ENCODE results near the gene JUND. TPM values are rescaled to one million over a fixed set of nuclear protein-coding genes. Genes with fewer than 3 reads are reported as not detected.

The JUND gene
- total and polyA plus RNA-seq, 9 donors = 75.1 to 178 (median 137) TPM

- H3K27me3 ChIP-seq (ENCODE audit: control insufficient read depth, insufficient read depth, low read length) = peaks cover 11% of the 10 kb centered on the region
- H3K4me3 ChIP-seq (ENCODE audit: low read length) = no peak overlapping the region
- DNase-seq = no peak
- no peak overlapping the region for H3K27ac ChIP-seq (ENCODE audit: low read length)
- 91% methylated on average over 3 of the region's 5 CpGs for WGBS (ENCODE audit: insufficient coverage)
- H3K36me3 ChIP-seq (ENCODE audit: control insufficient read depth, insufficient read depth, low read length) = no peaks in the 10 kb centered on the region
- H3K9me3 ChIP-seq (replicated peaks; ENCODE audit: control insufficient read depth, low read depth, low read length) = peaks cover 7% of the 10 kb centered on the region
- H3K4me1 ChIP-seq (ENCODE audit: control insufficient read depth, insufficient read depth, low read length) = no peaks in the 10 kb centered on the region
Measured at GRCh38 chr19:18249834-18250233, 31.6 kb downstream of the JUND start.

GRCh38 chr19:18245297-18245696 is 36.1 kb downstream of the JUND start:
- H3K27ac ChIP-seq (ENCODE audit: low read length) = no peak overlapping the region
- H3K9me3 ChIP-seq (replicated peaks; ENCODE audit: control insufficient read depth, low read depth, low read length) = peaks cover 5% of the 10 kb centered on the region
- H3K27me3 ChIP-seq (ENCODE audit: control insufficient read depth, insufficient read depth, low read length) = peaks cover 6% of the 10 kb centered on the region
- no peak for DNase-seq
- no peak overlapping the region for H3K4me3 ChIP-seq (ENCODE audit: low read length)
- whole genome bisulfite sequencing (ENCODE audit: insufficient coverage) = 70% methylated on average over 7 of the region's 7 CpGs
- no peaks in the 10 kb centered on the region for H3K36me3 ChIP-seq (ENCODE audit: control insufficient read depth, insufficient read depth, low read length)
- no peaks in the 10 kb centered on the region for H3K4me1 ChIP-seq (ENCODE audit: control insufficient read depth, insufficient read depth, low read length)

GRCh38 chr19:18239303-18239702 is 42.1 kb downstream of the JUND start:
- H3K4me3 ChIP-seq (ENCODE audit: low read length) = no peak overlapping the region
- peaks cover 12% of the 10 kb centered on the region for H3K27me3 ChIP-seq (ENCODE audit: control insufficient read depth, insufficient read depth, low read length)
- DNase-seq = no peak
- H3K36me3 ChIP-seq (ENCODE audit: control insufficient read depth, insufficient read depth, low read length) = no peaks in the 10 kb centered on the region
- no peaks in the 10 kb centered on the region for H3K9me3 ChIP-seq (replicated peaks; ENCODE audit: control insufficient read depth, low read depth, low read length)
- H3K4me1 ChIP-seq (ENCODE audit: control insufficient read depth, insufficient read depth, low read length) = no peaks in the 10 kb centered on the region
- no peak overlapping the region for H3K27ac ChIP-seq (ENCODE audit: low read length)
- 25% methylated on average over 11 of the region's 12 CpGs for WGBS (ENCODE audit: insufficient coverage)

- Histone ChIP-seq H3K36me3 (ENCODE audit: control insufficient read depth, insufficient read depth, low read length) (no peaks in the 10 kb centered on the region), H3K9me3 (replicated peaks; ENCODE audit: control insufficient read depth, low read depth, low read length) (peaks cover 4% of the 10 kb centered on the region), H3K4me3 (ENCODE audit: low read length) (no peak overlapping the region), H3K4me1 (ENCODE audit: control insufficient read depth, insufficient read depth, low read length) (no peaks in the 10 kb centered on the region), H3K27ac (ENCODE audit: low read length) (no peak overlapping the region), H3K27me3 (ENCODE audit: control insufficient read depth, insufficient read depth, low read length) (peaks cover 34% of the 10 kb centered on the region)
- no peak for DNase-seq
- WGBS (ENCODE audit: insufficient coverage) = 40% methylated on average over 4 of the region's 6 CpGs
Measured at GRCh38 chr19:18234194-18234593, 47.2 kb downstream of the JUND start.

- WGBS (ENCODE audit: insufficient coverage) = 11% methylated on average over 29 of the region's 37 CpGs
- Histone ChIP-seq H3K36me3 (ENCODE audit: control insufficient read depth, insufficient read depth, low read length) (no peaks in the 10 kb centered on the region), H3K27ac (ENCODE audit: low read length) (no peak overlapping the region), H3K4me1 (ENCODE audit: control insufficient read depth, insufficient read depth, low read length) (peaks cover 3% of the 10 kb centered on the region), H3K27me3 (ENCODE audit: control insufficient read depth, insufficient read depth, low read length) (peaks cover 36% of the 10 kb centered on the region), H3K9me3 (replicated peaks; ENCODE audit: control insufficient read depth, low read depth, low read length) (peaks cover 4% of the 10 kb centered on the region), H3K4me3 (ENCODE audit: low read length) (no peak overlapping the region)
- no peak for DNase-seq
Measured at GRCh38 chr19:18233224-18233825, 48.1 kb downstream of the JUND start.

- no peak overlapping the region for H3K27ac ChIP-seq (ENCODE audit: low read length)
- H3K4me3 ChIP-seq (ENCODE audit: low read length) = no peak overlapping the region
- WGBS (ENCODE audit: insufficient coverage) = under 1% methylated on average over 44 of the region's 46 CpGs
- peaks cover 4% of the 10 kb centered on the region for H3K9me3 ChIP-seq (replicated peaks; ENCODE audit: control insufficient read depth, low read depth, low read length)
- DNase-seq = no peak
- H3K36me3 ChIP-seq (ENCODE audit: control insufficient read depth, insufficient read depth, low read length) = no peaks in the 10 kb centered on the region
- peaks cover 37% of the 10 kb centered on the region for H3K27me3 ChIP-seq (ENCODE audit: control insufficient read depth, insufficient read depth, low read length)
- peaks cover 8% of the 10 kb centered on the region for H3K4me1 ChIP-seq (ENCODE audit: control insufficient read depth, insufficient read depth, low read length)
Measured at GRCh38 chr19:18232540-18233223, 48.7 kb downstream of the JUND start.

GRCh38 chr19:18231775-18232174 is 49.6 kb downstream of the JUND start:
- no peak for DNase-seq
- WGBS (ENCODE audit: insufficient coverage) = no CpG with 5 or more reads among the region's 4 CpGs

GRCh38 chr19:18230941-18231734 is 50.3 kb downstream of the JUND start:
- 62% methylated on average over 11 of the region's 18 CpGs for WGBS (ENCODE audit: insufficient coverage)
- H3K27ac ChIP-seq (ENCODE audit: low read length) = no peak overlapping the region
- no peak overlapping the region for H3K4me3 ChIP-seq (ENCODE audit: low read length)
- no peaks in the 10 kb centered on the region for H3K36me3 ChIP-seq (ENCODE audit: control insufficient read depth, insufficient read depth, low read length)
- peaks cover 52% of the 10 kb centered on the region for H3K27me3 ChIP-seq (ENCODE audit: control insufficient read depth, insufficient read depth, low read length)
- DNase-seq = no peak
- peaks cover 4% of the 10 kb centered on the region for H3K9me3 ChIP-seq (replicated peaks; ENCODE audit: control insufficient read depth, low read depth, low read length)
- H3K4me1 ChIP-seq (ENCODE audit: control insufficient read depth, insufficient read depth, low read length) = peaks cover 13% of the 10 kb centered on the region

More at GRCh38 chr19:18231775-18232174, 49.6 kb downstream of the JUND start:
- no peak overlapping the region for H3K27ac ChIP-seq (ENCODE audit: low read length)
- no peaks in the 10 kb centered on the region for H3K36me3 ChIP-seq (ENCODE audit: control insufficient read depth, insufficient read depth, low read length)
- peaks cover 4% of the 10 kb centered on the region for H3K9me3 ChIP-seq (replicated peaks; ENCODE audit: control insufficient read depth, low read depth, low read length)
- peaks cover 12% of the 10 kb centered on the region for H3K4me1 ChIP-seq (ENCODE audit: control insufficient read depth, insufficient read depth, low read length)
- peaks cover 47% of the 10 kb centered on the region for H3K27me3 ChIP-seq (ENCODE audit: control insufficient read depth, insufficient read depth, low read length)
- no peak overlapping the region for H3K4me3 ChIP-seq (ENCODE audit: low read length)

- H3K27ac ChIP-seq (ENCODE audit: low read length) = no peak overlapping the region
- H3K4me1 ChIP-seq (ENCODE audit: control insufficient read depth, insufficient read depth, low read length) = peaks cover 25% of the 10 kb centered on the region
- no peaks in the 10 kb centered on the region for H3K36me3 ChIP-seq (ENCODE audit: control insufficient read depth, insufficient read depth, low read length)
- peaks cover 4% of the 10 kb centered on the region for H3K9me3 ChIP-seq (replicated peaks; ENCODE audit: control insufficient read depth, low read depth, low read length)
- H3K4me3 ChIP-seq (ENCODE audit: low read length) = no peak overlapping the region
- DNase-seq = no peak
- peaks cover 61% of the 10 kb centered on the region for H3K27me3 ChIP-seq (ENCODE audit: control insufficient read depth, insufficient read depth, low read length)
- WGBS (ENCODE audit: insufficient coverage) = 60% methylated on average over 1 of the region's 4 CpGs
Measured at GRCh38 chr19:18229915-18230314, 51.5 kb downstream of the JUND start.

Measured in muscle of leg (tissue), 11 donors.